ENCODE measurements around the gene CD70. TPM values are rescaled to one million over a fixed set of nuclear protein-coding genes. Genes with fewer than 3 reads are reported as not detected.

CD70 gene
- total and polyA plus RNA-seq, 8 donors, result 0.18 TPM; not detected in 7

GRCh38 chr19:6596621-6597020, 5.7 kb upstream of the CD70 start:
- WGBS, 5 donors, result 69 to 92% (median 92%) methylated on average over 7 of the region's 7 CpGs
- Histone ChIP-seq H3K4me3 (no peak overlapping the region), H3K27me3 (peaks cover 0 to 40% (median 9%) of the 10 kb centered on the region in 3 donors), H3K27ac (no peak overlapping the region), H3K4me1 (no peaks in the 10 kb centered on the region), H3K9me3 (no peaks in the 10 kb centered on the region), H3K36me3 (no peaks in the 10 kb centered on the region)
- no peak for DNase-seq
- TF ChIP-seq, protein P1, sequence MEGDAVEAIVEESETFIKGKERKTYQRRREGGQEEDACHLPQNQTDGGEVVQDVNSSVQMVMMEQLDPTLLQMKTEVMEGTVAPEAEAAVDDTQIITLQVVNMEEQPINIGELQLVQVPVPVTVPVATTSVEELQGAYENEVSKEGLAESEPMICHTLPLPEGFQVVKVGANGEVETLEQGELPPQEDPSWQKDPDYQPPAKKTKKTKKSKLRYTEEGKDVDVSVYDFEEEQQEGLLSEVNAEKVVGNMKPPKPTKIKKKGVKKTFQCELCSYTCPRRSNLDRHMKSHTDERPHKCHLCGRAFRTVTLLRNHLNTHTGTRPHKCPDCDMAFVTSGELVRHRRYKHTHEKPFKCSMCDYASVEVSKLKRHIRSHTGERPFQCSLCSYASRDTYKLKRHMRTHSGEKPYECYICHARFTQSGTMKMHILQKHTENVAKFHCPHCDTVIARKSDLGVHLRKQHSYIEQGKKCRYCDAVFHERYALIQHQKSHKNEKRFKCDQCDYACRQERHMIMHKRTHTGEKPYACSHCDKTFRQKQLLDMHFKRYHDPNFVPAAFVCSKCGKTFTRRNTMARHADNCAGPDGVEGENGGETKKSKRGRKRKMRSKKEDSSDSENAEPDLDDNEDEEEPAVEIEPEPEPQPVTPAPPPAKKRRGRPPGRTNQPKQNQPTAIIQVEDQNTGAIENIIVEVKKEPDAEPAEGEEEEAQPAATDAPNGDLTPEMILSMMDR (IDR thresholded peaks at IDR 0.05), result no peak
- no peak for TF ChIP-seq EP300 (IDR thresholded peaks at IDR 0.05)
- no peak for TF ChIP-seq POLR2A (IDR thresholded peaks at IDR 0.05)
- TF ChIP-seq POLR2AphosphoS5 (IDR thresholded peaks at IDR 0.05), result no peak
- intact Hi-C loops (cut with DNase I; ENCODE audit: low total_unique reads), result no loop called here

DNA sequence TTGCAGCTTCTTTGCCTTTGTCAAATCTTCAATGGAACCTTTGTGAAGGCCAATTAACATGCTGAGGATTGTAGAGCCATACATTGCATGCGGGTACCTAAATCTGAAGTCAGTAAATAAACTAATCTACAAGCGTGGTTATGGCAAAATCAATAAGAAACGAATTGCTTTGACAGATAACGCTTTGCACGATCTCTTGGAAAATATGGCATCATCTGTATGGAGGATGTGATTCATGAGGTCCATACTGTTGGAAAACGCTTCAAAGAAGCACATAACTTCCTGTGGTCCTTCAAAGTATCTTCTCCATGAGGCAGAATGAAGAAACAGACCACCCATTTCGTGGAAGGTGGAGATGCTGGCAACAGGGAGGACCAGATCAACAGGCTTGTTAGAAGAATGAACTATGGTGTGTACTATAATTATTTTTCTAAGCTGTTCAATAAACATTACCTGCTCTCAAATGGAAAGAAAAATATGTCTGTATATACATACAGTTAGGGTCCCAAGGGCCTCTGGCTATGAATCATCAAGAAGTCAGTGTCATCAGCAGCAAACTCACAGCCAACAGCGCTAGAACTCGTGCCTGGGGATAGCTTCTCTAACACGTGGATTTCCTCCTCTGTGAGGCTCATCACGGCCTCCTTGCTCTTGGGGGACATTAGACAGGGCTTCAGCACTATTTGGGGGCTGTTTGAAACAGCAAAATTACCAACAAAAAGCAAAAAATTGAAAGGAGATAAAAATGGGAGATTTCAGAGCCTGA, 2.9 kb upstream of the CD70 start:
- no peak overlapping the region for H3K4me3 ChIP-seq
- H3K36me3 ChIP-seq, result no peaks in the 10 kb centered on the region
- H3K27ac ChIP-seq, result no peak overlapping the region
- intact Hi-C loops (cut with DNase I; ENCODE audit: low total_unique reads), result no loop called here
- no peaks in the 10 kb centered on the region for H3K9me3 ChIP-seq
- H3K4me1 ChIP-seq, result peaks cover 0 to 24% (median 8%) of the 10 kb centered on the region in 4 donors
- no peak for DNase-seq
- H3K27me3 ChIP-seq, result peaks cover 6 to 68% (median 34%) of the 10 kb centered on the region in 3 donors
- WGBS, 5 donors, result 38 to 49% (median 42%) methylated on average over 11 of the region's 11 CpGs
- TF ChIP-seq, protein P1 (IDR thresholded peaks at IDR 0.05), result no peak
- no peak for TF ChIP-seq EP300 (IDR thresholded peaks at IDR 0.05)
- TF ChIP-seq POLR2AphosphoS5 (IDR thresholded peaks at IDR 0.05), result no peak
- TF ChIP-seq POLR2A (IDR thresholded peaks at IDR 0.05), result no peak

- intact Hi-C loops (cut with DNase I; ENCODE audit: low total_unique reads), result no loop called here
- 1 to 4% (median 2%) methylated on average over 29 to 31 of the region's 31 CpGs for WGBS, 5 donors
- Histone ChIP-seq H3K9me3 (no peaks in the 10 kb centered on the region), H3K36me3 (no peaks in the 10 kb centered on the region), H3K27me3 (peaks cover 10 to 92% (median 65%) of the 10 kb centered on the region in 3 donors), H3K27ac (no peak overlapping the region), H3K4me1 (peaks cover 0 to 43% (median 19%) of the 10 kb centered on the region in 4 donors), H3K4me3 (peak overlapping the region in 3 of 4 donors; percentile 2 to 30 (median 25))
- no peak for DNase-seq
- TF ChIP-seq, protein P1 (IDR thresholded peaks at IDR 0.05), result no peak
- TF ChIP-seq POLR2AphosphoS5 (IDR thresholded peaks at IDR 0.05) (no peak), EP300 (IDR thresholded peaks at IDR 0.05) (no peak), POLR2A (IDR thresholded peaks at IDR 0.05) (no peak)
Measured at GRCh38 chr19:6590258-6590826, 608 bp downstream of the CD70 start.

- Histone ChIP-seq H3K27me3 (peaks cover 10 to 96% (median 65%) of the 10 kb centered on the region in 3 donors), H3K9me3 (no peaks in the 10 kb centered on the region), H3K36me3 (no peaks in the 10 kb centered on the region), H3K4me1 (peaks cover 0 to 43% (median 19%) of the 10 kb centered on the region in 4 donors), H3K4me3 (no peak overlapping the region), H3K27ac (no peak overlapping the region)
- TF ChIP-seq, protein P1 (IDR thresholded peaks at IDR 0.05), result no peak
- no peak for DNase-seq
- intact Hi-C loops (cut with DNase I; ENCODE audit: low total_unique reads), result no loop called here
- 4 to 6% (median 5%) methylated on average over 16 of the region's 16 CpGs for WGBS, 5 donors
Measured at GRCh38 chr19:6589711-6590257, 1.2 kb downstream of the CD70 start.

Data from stomach (tissue), 9 donors.